ENCODE data around the gene TSHZ1. TPM values are rescaled to one million over a fixed set of nuclear protein-coding genes. Genes with fewer than 3 reads are reported as not detected.

Gene TSHZ1
- polyA plus RNA-seq, 3 donors from 2014 or later = 1.7 to 10.7 (median 3.5) TPM

GRCh38 chr18:75206452-75207309 lies 3.9 kb upstream of the TSHZ1 start:
- H3K36me3 Mint-ChIP-seq = peaks cover 0 to 4% (median under 1%) of the 10 kb centered on the region in 3 donors
- H3K27ac Mint-ChIP-seq = peak overlapping the region in 3 of 6 donors; percentile 46 to 97 (median 93)
- peaks cover 44 to 66% of the 10 kb centered on the region in 2 donors for H3K4me1 Mint-ChIP-seq
- peaks cover 14 to 25% (median 19%) of the 10 kb centered on the region in 3 donors for H3K27me3 Mint-ChIP-seq (ENCODE audit: low read depth in 3 of 3)
- H3K9me3 Mint-ChIP-seq = no peaks in the 10 kb centered on the region
- peak overlapping the region; percentile 89 to 98 (median 96) for H3K4me3 Mint-ChIP-seq
- DNase-seq = no peak

- peaks cover 0 to 4% (median 0%) of the 10 kb centered on the region in 3 donors for H3K36me3 Mint-ChIP-seq
- H3K4me3 Mint-ChIP-seq = peak overlapping the region; percentile 89 to 98 (median 96)
- DNase-seq = peak in 2 of 3 donors; percentile 16 to 34
- peak overlapping the region; percentile 87 to 97 (median 92) for H3K27ac Mint-ChIP-seq
- no peaks in the 10 kb centered on the region for H3K9me3 Mint-ChIP-seq
- H3K27me3 Mint-ChIP-seq (ENCODE audit: low read depth in 3 of 3) = peaks cover 14 to 26% (median 20%) of the 10 kb centered on the region in 3 donors
- peaks cover 48 to 65% of the 10 kb centered on the region in 2 donors for H3K4me1 Mint-ChIP-seq
Observed at GRCh38 chr18:75207310-75208154, 3.1 kb upstream of the TSHZ1 start.

- peaks cover 56 to 65% of the 10 kb centered on the region in 2 donors for H3K4me1 Mint-ChIP-seq
- H3K9me3 Mint-ChIP-seq = no peaks in the 10 kb centered on the region
- peak overlapping the region; percentile 89 to 98 (median 96) for H3K4me3 Mint-ChIP-seq
- H3K27me3 Mint-ChIP-seq (ENCODE audit: low read depth in 3 of 3) = peaks cover 14 to 29% (median 23%) of the 10 kb centered on the region in 3 donors
- no peaks in the 10 kb centered on the region for H3K36me3 Mint-ChIP-seq
- peak; percentile 22 to 40 (median 29) for DNase-seq
- H3K27ac Mint-ChIP-seq = peak overlapping the region; percentile 87 to 97 (median 92)
Observed at GRCh38 chr18:75208155-75208835, 2.3 kb upstream of the TSHZ1 start.

GRCh38 chr18:75208836-75209128 lies 1.8 kb upstream of the TSHZ1 start:
- H3K27me3 Mint-ChIP-seq (ENCODE audit: low read depth in 3 of 3) = peaks cover 14 to 28% (median 23%) of the 10 kb centered on the region in 3 donors
- peak overlapping the region in 1 of 6 donors; percentile 96 for H3K27ac Mint-ChIP-seq
- H3K4me1 Mint-ChIP-seq = peaks cover 56 to 66% of the 10 kb centered on the region in 2 donors
- no peaks in the 10 kb centered on the region for H3K36me3 Mint-ChIP-seq
- H3K4me3 Mint-ChIP-seq = peak overlapping the region in 4 of 5 donors; percentile 70 to 98 (median 93)
- H3K9me3 Mint-ChIP-seq = no peaks in the 10 kb centered on the region
- no peak for DNase-seq

- H3K9me3 Mint-ChIP-seq = no peaks in the 10 kb centered on the region
- peaks cover 14 to 28% (median 23%) of the 10 kb centered on the region in 3 donors for H3K27me3 Mint-ChIP-seq (ENCODE audit: low read depth in 3 of 3)
- H3K36me3 Mint-ChIP-seq = no peaks in the 10 kb centered on the region
Observed at GRCh38 chr18:75209129-75209950, 1.3 kb upstream of the TSHZ1 start, which contains the start of gene PTGR3. TSS of gene PTGR3 (minus strand) at chr18:75209139. CDS start at chr18:75209058, 81 bp downstream.

GRCh38 chr18:75209951-75210258 lies 692 bp upstream of the TSHZ1 start:
- H3K36me3 Mint-ChIP-seq = no peaks in the 10 kb centered on the region
- H3K27ac Mint-ChIP-seq = peak overlapping the region; percentile 91 to 99 (median 96)
- peak overlapping the region; percentile 92 to 99 (median 98) for H3K4me3 Mint-ChIP-seq
- peaks cover 64 to 77% of the 10 kb centered on the region in 2 donors for H3K4me1 Mint-ChIP-seq
- H3K9me3 Mint-ChIP-seq = no peaks in the 10 kb centered on the region
- no peak for DNase-seq
- peaks cover 14 to 28% (median 23%) of the 10 kb centered on the region in 3 donors for H3K27me3 Mint-ChIP-seq (ENCODE audit: low read depth in 3 of 3)

More at GRCh38 chr18:75209129-75209950, 1.3 kb upstream of the TSHZ1 start, which contains the start of gene PTGR3:
- Mint-ChIP-seq H3K4me3 (peak within 1 kb of the TSS; percentile 92 to 99 (median 98)), H3K27ac (peak within 1 kb of the TSS; percentile 93 to 99 (median 96)), H3K4me1 (peaks cover 62 to 72% of the 10 kb centered on the region in 2 donors)
- DNase-seq = peak; percentile 84 to 85 (median 84)

- H3K27ac Mint-ChIP-seq = peak overlapping the region; percentile 91 to 99 (median 96)
- peaks cover 14 to 28% (median 23%) of the 10 kb centered on the region in 3 donors for H3K27me3 Mint-ChIP-seq (ENCODE audit: low read depth in 3 of 3)
- H3K4me3 Mint-ChIP-seq = peak overlapping the region; percentile 92 to 99 (median 98)
- peak; percentile 31 to 45 (median 40) for DNase-seq
- peaks cover 63 to 77% of the 10 kb centered on the region in 2 donors for H3K4me1 Mint-ChIP-seq
- no peaks in the 10 kb centered on the region for H3K9me3 Mint-ChIP-seq
- H3K36me3 Mint-ChIP-seq = no peaks in the 10 kb centered on the region
Observed at GRCh38 chr18:75211002-75211621, 515 bp downstream of the TSHZ1 start.

GRCh38 chr18:75211626-75211952 lies 992 bp downstream of the TSHZ1 start:
- H3K4me3 Mint-ChIP-seq = no peak overlapping the region
- DNase-seq = no peak
- peak overlapping the region in 1 of 6 donors; percentile 96 for H3K27ac Mint-ChIP-seq

GRCh38 chr18:75211953-75212750 lies 1.6 kb downstream of the TSHZ1 start:
- H3K27ac Mint-ChIP-seq = peak overlapping the region; percentile 83 to 92 (median 88)
- H3K27me3 Mint-ChIP-seq (ENCODE audit: low read depth in 3 of 3) = peaks cover 12 to 28% (median 23%) of the 10 kb centered on the region in 3 donors
- peak overlapping the region; percentile 85 to 95 (median 93) for H3K4me3 Mint-ChIP-seq
- H3K4me1 Mint-ChIP-seq = peaks cover 70 to 77% of the 10 kb centered on the region in 2 donors
- H3K9me3 Mint-ChIP-seq = no peaks in the 10 kb centered on the region
- no peaks in the 10 kb centered on the region for H3K36me3 Mint-ChIP-seq
- peak; percentile 30 to 42 (median 33) for DNase-seq

More at GRCh38 chr18:75211626-75211952, 992 bp downstream of the TSHZ1 start:
- no peaks in the 10 kb centered on the region for H3K9me3 Mint-ChIP-seq
- H3K27me3 Mint-ChIP-seq (ENCODE audit: low read depth in 3 of 3) = peaks cover 12 to 28% (median 23%) of the 10 kb centered on the region in 3 donors
- no peaks in the 10 kb centered on the region for H3K36me3 Mint-ChIP-seq
- peaks cover 66 to 77% of the 10 kb centered on the region in 2 donors for H3K4me1 Mint-ChIP-seq

- peaks cover 12 to 26% (median 22%) of the 10 kb centered on the region in 3 donors for H3K27me3 Mint-ChIP-seq (ENCODE audit: low read depth in 3 of 3)
- no peaks in the 10 kb centered on the region for H3K9me3 Mint-ChIP-seq
- no peak for DNase-seq
- H3K27ac Mint-ChIP-seq = peak overlapping the region; percentile 83 to 92 (median 88)
- peak overlapping the region; percentile 85 to 95 (median 93) for H3K4me3 Mint-ChIP-seq
- H3K36me3 Mint-ChIP-seq = no peaks in the 10 kb centered on the region
- peaks cover 70 to 77% of the 10 kb centered on the region in 2 donors for H3K4me1 Mint-ChIP-seq
Observed at GRCh38 chr18:75212751-75213090, 2.1 kb downstream of the TSHZ1 start.

GRCh38 chr18:75213611-75214331 lies 3.2 kb downstream of the TSHZ1 start:
- Mint-ChIP-seq H3K4me1 (peaks cover 74 to 82% of the 10 kb centered on the region in 2 donors), H3K27ac (peak overlapping the region in 5 of 6 donors; percentile 9 to 98 (median 64)), H3K9me3 (no peaks in the 10 kb centered on the region), H3K4me3 (peak overlapping the region; percentile 6 to 94 (median 85)), H3K27me3 (ENCODE audit: low read depth in 3 of 3) (peaks cover 8 to 20% (median 17%) of the 10 kb centered on the region in 3 donors), H3K36me3 (no peaks in the 10 kb centered on the region)
- no peak for DNase-seq
